ENCODE measurements around the gene GRP. TPM values are rescaled to one million over a fixed set of nuclear protein-coding genes. Genes with fewer than 3 reads are reported as not detected.

Gene GRP
- total RNA-seq, 4 donors from 2014 or later, result not detected

GRCh38 chr18:59229191-59229590 is 9.2 kb downstream of the GRP start:
- H3K36me3 ChIP-seq, result no peaks in the 10 kb centered on the region
- WGBS, 2 donors (ENCODE audit: low coverage in 1 of 2), result 64 to 88% methylated on average over 2 of the region's 2 CpGs
- intact Hi-C loops (cut with DNase I; ENCODE audit: low total_unique reads) (no loop called here), in situ Hi-C loops (cut with MboI; ENCODE audit: low pct_ligation_motif_present in 1 of 4, low pct_unique_long_range_greater_than_20kb in 1 of 4, low sequenced_read_pairs in 3 of 4) (no loop called here)
- no peak for DNase-seq
- no peak overlapping the region for H3K27ac ChIP-seq
- H3K4me3 ChIP-seq, result no peak overlapping the region
- no peak for TF ChIP-seq EP300 (IDR thresholded peaks at IDR 0.05; ENCODE audit: low read depth)
- no peak for TF ChIP-seq POLR2A (IDR thresholded peaks at IDR 0.05)
- no peak for TF ChIP-seq CTCF (IDR thresholded peaks at IDR 0.05)
- no peak for TF ChIP-seq POLR2AphosphoS5 (IDR thresholded peaks at IDR 0.05)
- no peaks in the 10 kb centered on the region for H3K9me3 ChIP-seq
- no peaks in the 10 kb centered on the region for H3K4me1 ChIP-seq
- peaks cover 6% of the 10 kb centered on the region for H3K27me3 ChIP-seq

GRCh38 chr18:59229701-59230443 is 9.9 kb downstream of the GRP start:
- in situ Hi-C loops (cut with MboI; ENCODE audit: low pct_ligation_motif_present in 1 of 4, low pct_unique_long_range_greater_than_20kb in 1 of 4, low sequenced_read_pairs in 3 of 4), result no loop called here
- TF ChIP-seq POLR2AphosphoS5 (IDR thresholded peaks at IDR 0.05) (no peak), CTCF (IDR thresholded peaks at IDR 0.05) (no peak), EP300 (IDR thresholded peaks at IDR 0.05; ENCODE audit: low read depth) (no peak), POLR2A (IDR thresholded peaks at IDR 0.05) (no peak)

GRCh38 chr18:59231114-59231513 is 11.2 kb downstream of the GRP start:
- in situ Hi-C loops (cut with MboI; ENCODE audit: low pct_ligation_motif_present in 1 of 4, low pct_unique_long_range_greater_than_20kb in 1 of 4, low sequenced_read_pairs in 3 of 4) (no loop called here), intact Hi-C loops (cut with DNase I; ENCODE audit: low total_unique reads) (no loop called here)
- no peaks in the 10 kb centered on the region for H3K4me1 ChIP-seq
- no peak for DNase-seq
- H3K27ac ChIP-seq, result no peak overlapping the region
- TF ChIP-seq CTCF (IDR thresholded peaks at IDR 0.05), result no peak
- TF ChIP-seq POLR2AphosphoS5 (IDR thresholded peaks at IDR 0.05), result no peak
- TF ChIP-seq POLR2A (IDR thresholded peaks at IDR 0.05), result no peak
- no peak for TF ChIP-seq EP300 (IDR thresholded peaks at IDR 0.05; ENCODE audit: low read depth)
- H3K27me3 ChIP-seq, result peaks cover 3% of the 10 kb centered on the region
- 55 to 67% methylated on average over 4 to 5 of the region's 5 CpGs for WGBS, 2 donors (ENCODE audit: low coverage in 1 of 2)
- H3K9me3 ChIP-seq, result no peaks in the 10 kb centered on the region
- H3K36me3 ChIP-seq, result no peaks in the 10 kb centered on the region
- no peak overlapping the region for H3K4me3 ChIP-seq

More at GRCh38 chr18:59229701-59230443, 9.9 kb downstream of the GRP start:
- WGBS, 2 donors (ENCODE audit: low coverage in 1 of 2), result 67 to 78% methylated on average over 3 to 6 of the region's 6 CpGs
- no peaks in the 10 kb centered on the region for H3K4me1 ChIP-seq
- H3K9me3 ChIP-seq, result no peaks in the 10 kb centered on the region
- intact Hi-C loops (cut with DNase I; ENCODE audit: low total_unique reads), result no loop called here
- no peaks in the 10 kb centered on the region for H3K36me3 ChIP-seq
- no peak overlapping the region for H3K27ac ChIP-seq
- no peak overlapping the region for H3K4me3 ChIP-seq
- DNase-seq, result no peak
- peaks cover 6% of the 10 kb centered on the region for H3K27me3 ChIP-seq

- 85 to 100% methylated on average over 1 to 2 of the region's 2 CpGs for WGBS, 2 donors (ENCODE audit: low coverage in 1 of 2)
- H3K27me3 ChIP-seq, result peaks cover 3% of the 10 kb centered on the region
- H3K9me3 ChIP-seq, result no peaks in the 10 kb centered on the region
- H3K4me1 ChIP-seq, result no peaks in the 10 kb centered on the region
- no peak overlapping the region for H3K4me3 ChIP-seq
- no peak overlapping the region for H3K27ac ChIP-seq
- TF ChIP-seq POLR2AphosphoS5 (IDR thresholded peaks at IDR 0.05) (no peak), POLR2A (IDR thresholded peaks at IDR 0.05) (no peak), CTCF (IDR thresholded peaks at IDR 0.05) (no peak), EP300 (IDR thresholded peaks at IDR 0.05; ENCODE audit: low read depth) (no peak)
- no peak for DNase-seq
- in situ Hi-C loops (cut with MboI; ENCODE audit: low pct_ligation_motif_present in 1 of 4, low pct_unique_long_range_greater_than_20kb in 1 of 4, low sequenced_read_pairs in 3 of 4), result no loop called here
- no peaks in the 10 kb centered on the region for H3K36me3 ChIP-seq
- intact Hi-C loops (cut with DNase I; ENCODE audit: low total_unique reads), result no loop called here
Measured at GRCh38 chr18:59231877-59232276, 11.9 kb downstream of the GRP start.

Data from transverse colon (tissue), 4 donors.